Thyroid gland (tissue), 4 donors: ENCODE results near the gene RNF149.

Experiments used
- POLR2A ChIP-seq, 2 donors: fragments of 450-650 bp; IDR thresholded peaks; one replicate each; pipeline ENCODE4 v1.6.1; 2017; ENCODE audit warnings: antibody characterized with exemption in 2 of 2, mild to moderate bottlenecking in 2 of 2, moderate library complexity in 1 of 2
- TF ChIP-seq, protein P1 (sequence below), 6 experiments: fragments of 200-600 bp in 3 of 6; fragments of 450-650 bp in 3 of 6; sonication (generic) in 3 of 6; IDR thresholded peaks; one replicate each; pipeline ENCODE4 v1.5.1; 2016 to 2019; ENCODE audit warnings: antibody characterized with exemption in 6 of 6, mild to moderate bottlenecking in 2 of 6, inconsistent platforms in 1 of 6, moderate library complexity in 1 of 6

DNA sequence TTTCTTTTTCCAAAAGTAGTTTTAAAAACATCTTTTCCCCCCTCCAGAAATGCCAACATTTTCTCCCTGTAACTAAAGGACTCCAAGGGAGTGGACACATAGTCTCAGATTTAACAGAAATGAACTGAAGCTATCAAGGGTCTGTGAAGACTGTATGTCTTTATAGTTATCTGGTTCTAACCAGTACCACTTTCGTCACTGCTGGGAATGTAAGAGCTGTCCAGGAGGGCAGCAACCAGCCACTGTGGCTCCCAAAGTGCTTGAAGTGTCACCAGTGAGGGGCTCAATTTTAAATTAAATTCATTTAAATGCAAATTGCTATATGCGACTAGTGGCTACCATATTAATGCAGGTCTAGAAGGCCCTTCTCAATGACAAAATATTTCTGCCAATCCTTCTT is 15.0 kb downstream of the RNF149 start:
- TF ChIP-seq, protein P1, sequence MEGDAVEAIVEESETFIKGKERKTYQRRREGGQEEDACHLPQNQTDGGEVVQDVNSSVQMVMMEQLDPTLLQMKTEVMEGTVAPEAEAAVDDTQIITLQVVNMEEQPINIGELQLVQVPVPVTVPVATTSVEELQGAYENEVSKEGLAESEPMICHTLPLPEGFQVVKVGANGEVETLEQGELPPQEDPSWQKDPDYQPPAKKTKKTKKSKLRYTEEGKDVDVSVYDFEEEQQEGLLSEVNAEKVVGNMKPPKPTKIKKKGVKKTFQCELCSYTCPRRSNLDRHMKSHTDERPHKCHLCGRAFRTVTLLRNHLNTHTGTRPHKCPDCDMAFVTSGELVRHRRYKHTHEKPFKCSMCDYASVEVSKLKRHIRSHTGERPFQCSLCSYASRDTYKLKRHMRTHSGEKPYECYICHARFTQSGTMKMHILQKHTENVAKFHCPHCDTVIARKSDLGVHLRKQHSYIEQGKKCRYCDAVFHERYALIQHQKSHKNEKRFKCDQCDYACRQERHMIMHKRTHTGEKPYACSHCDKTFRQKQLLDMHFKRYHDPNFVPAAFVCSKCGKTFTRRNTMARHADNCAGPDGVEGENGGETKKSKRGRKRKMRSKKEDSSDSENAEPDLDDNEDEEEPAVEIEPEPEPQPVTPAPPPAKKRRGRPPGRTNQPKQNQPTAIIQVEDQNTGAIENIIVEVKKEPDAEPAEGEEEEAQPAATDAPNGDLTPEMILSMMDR (IDR thresholded peaks at IDR 0.05): no peak
- TF ChIP-seq POLR2A (IDR thresholded peaks at IDR 0.05): no peak
